ENCODE data around the gene MAGI1.

DNA sequence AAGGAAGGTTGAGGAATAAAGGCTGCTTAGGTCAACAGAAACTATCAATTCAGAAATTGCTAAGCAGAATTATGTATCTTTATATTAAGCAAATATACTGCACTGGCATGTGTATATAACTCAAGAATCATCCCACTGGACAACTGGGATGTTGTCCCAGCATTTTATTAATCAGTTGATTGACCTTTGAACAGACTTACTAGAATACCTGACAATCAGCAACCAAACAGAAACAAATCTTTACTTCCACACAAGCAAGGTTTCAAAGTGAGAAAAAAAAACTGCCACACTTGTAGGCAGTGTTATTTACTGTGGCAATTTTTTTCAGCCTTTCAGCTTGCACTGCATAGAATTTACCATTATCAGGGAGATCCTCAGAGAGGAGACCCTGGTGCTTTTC, 218.8 kb downstream of the MAGI1 start:
- no peak for TF ChIP-seq CSDC2 (CRISPR knock-in tag; IDR thresholded peaks at IDR 0.05)
- TF ChIP-seq ZFP3 (CRISPR knock-in tag; IDR thresholded peaks at IDR 0.05), result no peak
- TF ChIP-seq, protein P1, sequence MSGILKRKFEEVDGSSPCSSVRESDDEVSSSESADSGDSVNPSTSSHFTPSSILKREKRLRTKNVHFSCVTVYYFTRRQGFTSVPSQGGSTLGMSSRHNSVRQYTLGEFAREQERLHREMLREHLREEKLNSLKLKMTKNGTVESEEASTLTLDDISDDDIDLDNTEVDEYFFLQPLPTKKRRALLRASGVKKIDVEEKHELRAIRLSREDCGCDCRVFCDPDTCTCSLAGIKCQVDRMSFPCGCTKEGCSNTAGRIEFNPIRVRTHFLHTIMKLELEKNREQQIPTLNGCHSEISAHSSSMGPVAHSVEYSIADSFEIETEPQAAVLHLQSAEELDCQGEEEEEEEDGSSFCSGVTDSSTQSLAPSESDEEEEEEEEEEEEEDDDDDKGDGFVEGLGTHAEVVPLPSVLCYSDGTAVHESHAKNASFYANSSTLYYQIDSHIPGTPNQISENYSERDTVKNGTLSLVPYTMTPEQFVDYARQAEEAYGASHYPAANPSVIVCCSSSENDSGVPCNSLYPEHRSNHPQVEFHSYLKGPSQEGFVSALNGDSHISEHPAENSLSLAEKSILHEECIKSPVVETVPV (CRISPR knock-in tag; IDR thresholded peaks at IDR 0.05), result no peak
- TF ChIP-seq, protein P2, sequence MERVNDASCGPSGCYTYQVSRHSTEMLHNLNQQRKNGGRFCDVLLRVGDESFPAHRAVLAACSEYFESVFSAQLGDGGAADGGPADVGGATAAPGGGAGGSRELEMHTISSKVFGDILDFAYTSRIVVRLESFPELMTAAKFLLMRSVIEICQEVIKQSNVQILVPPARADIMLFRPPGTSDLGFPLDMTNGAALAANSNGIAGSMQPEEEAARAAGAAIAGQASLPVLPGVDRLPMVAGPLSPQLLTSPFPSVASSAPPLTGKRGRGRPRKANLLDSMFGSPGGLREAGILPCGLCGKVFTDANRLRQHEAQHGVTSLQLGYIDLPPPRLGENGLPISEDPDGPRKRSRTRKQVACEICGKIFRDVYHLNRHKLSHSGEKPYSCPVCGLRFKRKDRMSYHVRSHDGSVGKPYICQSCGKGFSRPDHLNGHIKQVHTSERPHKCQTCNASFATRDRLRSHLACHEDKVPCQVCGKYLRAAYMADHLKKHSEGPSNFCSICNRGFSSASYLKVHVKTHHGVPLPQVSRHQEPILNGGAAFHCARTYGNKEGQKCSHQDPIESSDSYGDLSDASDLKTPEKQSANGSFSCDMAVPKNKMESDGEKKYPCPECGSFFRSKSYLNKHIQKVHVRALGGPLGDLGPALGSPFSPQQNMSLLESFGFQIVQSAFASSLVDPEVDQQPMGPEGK (CRISPR knock-in tag; IDR thresholded peaks at IDR 0.05; ENCODE audit: borderline replicate concordance), result no peak
- TF ChIP-seq TSHZ2 (CRISPR knock-in tag; IDR thresholded peaks at IDR 0.05), result no peak
